GM12878 (cell line): ENCODE measurements around the gene SEL1L.

Source experiments
- CHD2 ChIP-seq: IDR thresholded peaks from 2 replicates; pipeline ENCODE4 v1.6.1; 2011; ENCODE audit warnings: low read depth, low read length, improper control_type of control experiment, borderline replicate concordance
- IRF3 ChIP-seq: fragments of 450-650 bp; IDR thresholded peaks from 2 replicates; pipeline ENCODE4 v1.6.1; 2014; ENCODE audit warnings: mild to moderate bottlenecking

GRCh38 chr14:81521356-81521755 is 12.3 kb downstream of the SEL1L start:
- TF ChIP-seq IRF3: no peak
- no peak for TF ChIP-seq CHD2
